ENCODE data around the gene PLA2G15.

DNA sequence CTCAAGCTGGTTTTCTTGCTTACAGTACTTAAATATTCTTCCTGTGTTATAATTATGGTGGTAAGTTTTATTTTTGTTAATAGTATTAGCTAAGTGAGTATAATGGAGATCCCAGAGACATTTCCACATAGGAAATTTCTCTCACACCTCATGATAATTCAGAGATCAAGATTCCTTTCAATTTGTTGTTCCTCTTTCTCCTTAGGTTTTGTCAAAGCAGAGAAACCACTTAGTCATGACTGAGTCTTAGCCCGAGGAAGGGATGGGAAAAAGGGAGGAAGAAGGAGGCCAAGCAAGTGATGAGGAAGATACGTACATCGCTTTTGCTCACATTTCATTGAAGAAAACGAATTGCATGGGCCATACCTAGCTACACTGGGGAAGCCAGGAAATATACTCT lies 27.7 kb upstream of the PLA2G15 start:
- TF ChIP-seq POLR2A (IDR thresholded peaks at IDR 0.05; ENCODE audit: low read depth) = no peak
- TF ChIP-seq, protein P1, sequence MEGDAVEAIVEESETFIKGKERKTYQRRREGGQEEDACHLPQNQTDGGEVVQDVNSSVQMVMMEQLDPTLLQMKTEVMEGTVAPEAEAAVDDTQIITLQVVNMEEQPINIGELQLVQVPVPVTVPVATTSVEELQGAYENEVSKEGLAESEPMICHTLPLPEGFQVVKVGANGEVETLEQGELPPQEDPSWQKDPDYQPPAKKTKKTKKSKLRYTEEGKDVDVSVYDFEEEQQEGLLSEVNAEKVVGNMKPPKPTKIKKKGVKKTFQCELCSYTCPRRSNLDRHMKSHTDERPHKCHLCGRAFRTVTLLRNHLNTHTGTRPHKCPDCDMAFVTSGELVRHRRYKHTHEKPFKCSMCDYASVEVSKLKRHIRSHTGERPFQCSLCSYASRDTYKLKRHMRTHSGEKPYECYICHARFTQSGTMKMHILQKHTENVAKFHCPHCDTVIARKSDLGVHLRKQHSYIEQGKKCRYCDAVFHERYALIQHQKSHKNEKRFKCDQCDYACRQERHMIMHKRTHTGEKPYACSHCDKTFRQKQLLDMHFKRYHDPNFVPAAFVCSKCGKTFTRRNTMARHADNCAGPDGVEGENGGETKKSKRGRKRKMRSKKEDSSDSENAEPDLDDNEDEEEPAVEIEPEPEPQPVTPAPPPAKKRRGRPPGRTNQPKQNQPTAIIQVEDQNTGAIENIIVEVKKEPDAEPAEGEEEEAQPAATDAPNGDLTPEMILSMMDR (IDR thresholded peaks at IDR 0.05) = no peak
- no peak for TF ChIP-seq EP300 (IDR thresholded peaks at IDR 0.05)

Data from esophagus muscularis mucosa (tissue), 4 donors.